ENCODE data around the gene ADSL.

DNA sequence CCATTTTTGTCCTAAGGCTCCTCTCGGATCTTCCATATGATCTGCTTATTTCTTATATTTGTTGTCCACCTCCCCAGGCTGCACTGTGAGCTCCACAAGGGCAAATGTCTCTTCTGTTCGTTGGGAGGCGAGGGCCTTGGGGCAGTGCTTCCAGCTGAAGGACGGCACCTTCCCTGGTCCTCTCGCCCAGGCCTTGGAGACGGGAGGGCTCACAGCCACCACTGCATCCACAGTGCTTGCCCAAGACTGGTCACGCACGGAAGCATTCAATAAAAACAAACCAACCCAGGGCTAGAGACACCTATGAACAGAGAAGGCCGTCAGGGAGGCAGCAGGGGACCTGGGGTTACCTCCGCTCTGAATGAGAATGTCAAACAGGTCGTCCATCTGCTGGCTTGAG, 70.3 kb downstream of the ADSL start:
- TF ChIP-seq POLR2A (IDR thresholded peaks at IDR 0.05) (no peak), EP300 (IDR thresholded peaks at IDR 0.05) (no peak), POLR2AphosphoS5 (IDR thresholded peaks at IDR 0.05) (no peak)
- TF ChIP-seq, protein P1, sequence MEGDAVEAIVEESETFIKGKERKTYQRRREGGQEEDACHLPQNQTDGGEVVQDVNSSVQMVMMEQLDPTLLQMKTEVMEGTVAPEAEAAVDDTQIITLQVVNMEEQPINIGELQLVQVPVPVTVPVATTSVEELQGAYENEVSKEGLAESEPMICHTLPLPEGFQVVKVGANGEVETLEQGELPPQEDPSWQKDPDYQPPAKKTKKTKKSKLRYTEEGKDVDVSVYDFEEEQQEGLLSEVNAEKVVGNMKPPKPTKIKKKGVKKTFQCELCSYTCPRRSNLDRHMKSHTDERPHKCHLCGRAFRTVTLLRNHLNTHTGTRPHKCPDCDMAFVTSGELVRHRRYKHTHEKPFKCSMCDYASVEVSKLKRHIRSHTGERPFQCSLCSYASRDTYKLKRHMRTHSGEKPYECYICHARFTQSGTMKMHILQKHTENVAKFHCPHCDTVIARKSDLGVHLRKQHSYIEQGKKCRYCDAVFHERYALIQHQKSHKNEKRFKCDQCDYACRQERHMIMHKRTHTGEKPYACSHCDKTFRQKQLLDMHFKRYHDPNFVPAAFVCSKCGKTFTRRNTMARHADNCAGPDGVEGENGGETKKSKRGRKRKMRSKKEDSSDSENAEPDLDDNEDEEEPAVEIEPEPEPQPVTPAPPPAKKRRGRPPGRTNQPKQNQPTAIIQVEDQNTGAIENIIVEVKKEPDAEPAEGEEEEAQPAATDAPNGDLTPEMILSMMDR (IDR thresholded peaks at IDR 0.05): no peak

Measured in stomach (tissue), 4 donors.